ENCODE measurements around the gene CAPN1.

GRCh38 chr11:65159012-65159411, 22.7 kb upstream of the CAPN1 start:
- TF ChIP-seq CTCF (IDR thresholded peaks at IDR 0.05) (no peak), EZH2 (IDR thresholded peaks at IDR 0.05) (no peak), EZH2phosphoT487 (IDR thresholded peaks at IDR 0.05) (no peak)
